ENCODE data around the gene BPIFB6.

BPIFB6 gene

GRCh38 chr20:33015700-33016580, 15.5 kb upstream of the BPIFB6 start:
- DNase-seq (ENCODE audit: low read depth in 2 of 2) = no peak

DNA sequence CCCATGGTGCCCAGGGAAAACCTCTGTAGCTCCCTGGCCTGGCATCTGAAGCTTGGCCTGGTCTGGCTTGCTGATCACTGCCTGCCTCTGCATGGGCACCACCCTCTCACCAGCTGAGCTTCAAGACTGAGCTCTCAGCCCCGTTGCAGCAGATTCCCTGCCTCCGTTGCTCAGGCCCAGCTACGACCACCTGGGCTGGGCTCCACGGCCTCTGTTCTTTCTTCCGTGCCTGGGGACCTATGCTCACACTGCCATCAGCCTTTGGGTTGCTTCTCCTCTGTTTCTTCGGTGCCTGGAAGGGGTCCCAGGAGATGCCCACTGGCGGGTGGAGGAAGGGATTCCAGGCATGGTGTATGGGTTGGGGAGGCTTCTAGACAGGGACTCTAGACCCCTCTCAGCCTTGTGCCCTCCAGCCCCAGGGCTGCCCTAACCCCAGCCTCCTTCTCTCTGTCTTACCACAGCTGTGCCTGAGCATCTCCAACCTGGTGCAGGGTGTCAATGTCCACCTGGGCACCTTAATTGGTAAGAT, 14.8 kb upstream of the BPIFB6 start:
- no peak for DNase-seq (ENCODE audit: low read depth in 2 of 2)

GRCh38 chr20:33017542-33017941, 13.9 kb upstream of the BPIFB6 start:
- no peak for DNase-seq (ENCODE audit: low read depth in 2 of 2)

- no peak for DNase-seq (ENCODE audit: low read depth in 2 of 2)
These were observed 13.1 kb upstream of the BPIFB6 start for GRCh38 chr20:33018169-33018931.

DNA sequence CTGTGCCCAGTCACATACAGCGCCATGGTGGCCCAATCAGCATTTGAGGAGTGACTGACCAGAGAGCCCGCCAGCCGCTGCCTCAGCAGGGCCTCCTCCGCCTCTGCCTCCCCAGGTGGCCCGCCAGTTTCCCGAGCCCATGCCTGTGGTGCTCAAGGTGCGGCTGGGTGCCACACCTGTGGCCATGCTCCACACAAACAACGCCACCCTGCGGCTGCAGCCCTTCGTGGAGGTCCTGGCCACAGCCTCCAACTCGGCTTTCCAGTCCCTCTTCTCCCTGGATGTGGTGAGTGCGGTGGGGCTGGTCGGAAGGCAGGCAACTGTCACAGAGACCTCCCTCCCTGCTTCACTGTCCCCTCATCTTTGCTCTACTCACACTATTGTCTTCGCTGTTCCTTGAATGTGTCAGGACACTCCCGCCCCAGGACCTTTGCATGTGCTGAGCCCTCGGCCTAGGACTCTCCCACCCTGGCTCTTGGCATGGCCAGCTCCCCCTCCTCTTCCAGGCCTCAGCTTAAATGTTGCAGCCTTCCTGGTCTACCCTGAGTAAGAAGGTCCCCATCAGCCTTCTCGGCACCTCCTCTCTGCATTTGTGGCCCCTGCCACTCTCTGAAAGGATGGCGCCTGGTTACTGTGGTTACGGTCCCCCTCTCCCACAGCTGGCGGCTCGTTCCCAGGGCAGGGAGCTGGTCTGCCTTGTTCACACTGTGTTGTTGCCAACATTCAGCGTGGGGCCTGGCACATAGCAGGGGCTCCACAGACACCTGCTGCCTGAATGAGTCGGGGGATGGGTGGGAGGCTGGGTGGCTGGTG, 11.8 kb upstream of the BPIFB6 start:
- DNase-seq (ENCODE audit: low read depth in 2 of 2) = no peak

DNA sequence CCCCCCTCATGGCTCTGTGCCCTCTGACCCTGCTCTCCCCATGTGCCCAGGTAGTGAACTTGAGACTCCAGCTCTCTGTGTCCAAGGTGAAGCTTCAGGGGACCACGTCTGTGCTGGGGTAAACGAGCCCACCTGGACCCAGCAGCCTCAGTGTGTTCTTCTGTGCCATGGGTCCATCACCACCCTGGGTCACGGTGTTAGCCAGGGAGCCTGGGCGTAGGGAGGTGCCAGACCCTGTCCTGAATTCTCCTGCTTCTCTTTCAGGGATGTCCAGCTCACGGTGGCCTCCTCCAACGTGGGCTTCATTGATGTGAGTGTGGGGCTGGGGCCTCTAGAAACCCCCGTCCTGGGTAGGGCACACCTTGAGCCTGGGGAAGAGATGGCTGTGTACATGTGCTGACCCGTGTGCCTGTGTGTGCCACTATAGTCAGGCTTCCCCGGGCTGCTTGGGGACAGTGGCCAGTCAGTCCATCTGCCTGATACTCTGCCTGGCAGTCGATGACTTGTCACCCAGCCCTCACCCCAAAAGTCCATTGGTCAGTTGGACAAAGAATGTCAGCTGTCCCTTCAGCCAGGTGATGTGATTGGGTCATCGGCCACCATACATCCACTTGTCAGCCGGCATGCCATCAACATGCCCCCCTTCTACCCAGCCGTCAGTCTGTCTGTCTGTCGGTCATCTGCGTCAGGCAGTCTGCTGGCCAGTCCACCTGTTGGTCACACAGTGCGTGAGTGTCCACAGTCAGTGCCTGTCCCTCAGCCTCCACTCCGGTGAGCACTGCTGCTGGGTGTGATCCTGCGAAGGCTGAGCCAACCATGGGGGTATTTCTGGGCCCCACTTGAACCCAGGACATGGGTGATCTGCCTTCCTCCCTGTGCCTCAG, 10.9 kb upstream of the BPIFB6 start:
- no peak for DNase-seq (ENCODE audit: low read depth in 2 of 2)

GRCh38 chr20:33021879-33022278, 9.6 kb upstream of the BPIFB6 start:
- no peak for DNase-seq (ENCODE audit: low read depth in 2 of 2)

GRCh38 chr20:33022289-33022688, 9.2 kb upstream of the BPIFB6 start:
- DNase-seq (ENCODE audit: low read depth in 2 of 2) = no peak

DNA sequence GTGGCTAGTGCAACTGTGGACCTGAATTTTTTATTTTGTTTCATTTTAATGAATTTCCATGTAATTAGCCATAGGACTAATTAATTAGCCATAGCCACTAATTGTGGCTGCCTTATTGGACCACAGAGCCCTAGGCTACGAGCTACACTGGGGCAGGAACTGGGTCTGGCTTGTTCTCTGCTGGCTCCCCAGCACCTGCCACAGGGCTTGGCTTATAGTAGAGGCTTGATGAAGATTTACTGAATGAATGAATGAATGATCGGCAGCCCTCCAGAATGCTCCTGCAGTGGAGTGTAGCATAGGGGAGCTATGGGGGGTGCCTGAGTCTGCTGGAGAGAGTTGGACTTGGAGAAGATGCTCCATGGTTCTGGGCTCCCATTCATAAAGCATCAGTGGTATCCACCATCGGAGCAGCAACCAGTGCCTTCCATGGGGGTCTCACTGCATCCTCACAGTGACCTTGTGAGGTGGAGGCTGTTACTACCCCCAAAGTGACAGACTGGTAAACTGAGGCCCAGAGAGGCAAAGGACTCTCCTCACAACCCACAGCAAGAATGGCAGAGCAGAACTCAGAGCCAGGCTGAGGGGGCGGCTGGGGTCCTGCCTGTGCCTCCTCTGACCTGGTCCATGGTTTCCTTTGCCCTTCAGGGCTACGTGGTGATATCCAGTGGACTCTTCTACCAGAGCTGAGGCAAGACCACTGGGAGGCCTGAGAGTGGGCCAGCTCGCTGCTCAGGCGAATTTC, 8.6 kb upstream of the BPIFB6 start:
- no peak for DNase-seq (ENCODE audit: low read depth in 2 of 2)

DNA sequence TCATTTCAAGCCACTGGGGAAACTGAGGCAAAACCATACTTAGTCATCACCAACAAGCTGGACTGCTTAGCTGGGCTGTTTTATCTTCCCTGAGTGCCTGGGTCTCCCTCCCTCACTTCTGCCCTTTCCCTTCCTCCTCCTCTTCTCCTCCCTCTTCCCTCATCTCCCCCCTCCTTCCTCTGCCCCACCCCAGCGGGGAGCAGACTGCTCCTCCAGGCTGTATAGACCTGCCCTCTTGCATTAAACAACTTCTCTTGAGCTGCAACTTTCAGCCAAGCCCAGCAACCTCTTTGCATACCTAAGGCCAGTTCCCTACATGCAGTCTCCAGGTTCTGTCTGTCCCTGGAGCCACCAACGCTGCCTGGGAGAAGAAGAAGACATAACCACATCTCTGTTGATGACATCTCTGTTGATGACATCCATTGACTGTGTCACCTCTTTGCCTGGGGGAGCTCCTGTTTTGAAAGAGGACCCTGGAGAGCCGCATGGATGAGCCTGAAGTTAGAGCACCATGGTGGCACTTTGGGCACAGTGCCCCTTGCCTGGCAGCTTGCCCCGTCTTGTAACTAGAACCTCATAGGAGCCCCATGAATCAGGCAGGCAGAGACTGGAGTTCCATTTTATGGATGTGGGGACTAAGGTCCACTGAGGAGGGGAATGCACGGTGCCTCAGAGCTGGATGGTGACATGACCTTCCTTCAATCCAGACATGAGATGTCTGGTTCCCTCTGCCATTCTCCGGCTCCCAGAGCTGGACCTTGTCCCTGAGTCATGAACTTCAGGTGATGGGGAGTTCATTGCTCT, 7.8 kb upstream of the BPIFB6 start:
- DNase-seq (ENCODE audit: low read depth in 2 of 2) = no peak

- no peak for DNase-seq (ENCODE audit: low read depth in 2 of 2)
These were observed 7.2 kb upstream of the BPIFB6 start for GRCh38 chr20:33024243-33024560.

DNA sequence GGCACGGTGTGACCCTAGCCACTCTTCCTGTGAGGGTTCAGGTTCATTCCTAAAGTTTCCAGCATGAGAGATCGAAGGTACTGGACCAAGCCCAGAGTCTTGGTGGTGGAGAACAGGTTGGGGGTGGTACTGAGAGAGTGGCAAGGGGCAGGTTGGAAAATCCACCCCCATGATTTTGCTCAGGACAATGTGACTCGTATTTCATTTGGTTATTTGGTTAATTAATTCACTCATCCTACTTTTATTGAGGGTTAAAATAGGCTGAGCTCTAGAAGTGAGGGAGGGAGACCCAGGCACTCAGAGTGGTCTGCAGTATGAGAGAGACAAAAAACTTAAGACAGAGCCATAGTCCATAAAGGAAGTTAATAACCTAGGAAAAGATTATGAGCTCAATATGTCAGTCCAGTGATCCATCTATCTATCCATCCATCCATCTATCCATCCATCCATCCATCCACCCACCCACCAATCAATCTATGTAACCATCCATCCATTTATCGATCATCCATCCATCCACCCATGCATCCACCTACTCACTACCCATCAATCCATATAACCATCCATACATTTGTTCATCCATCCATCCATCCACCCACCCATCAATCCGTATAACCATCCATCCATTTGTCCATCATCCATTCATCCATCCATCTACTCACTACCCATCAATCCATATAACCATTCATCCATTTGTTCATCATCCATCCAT, 6.7 kb upstream of the BPIFB6 start:
- no peak for DNase-seq (ENCODE audit: low read depth in 2 of 2)

- DNase-seq (ENCODE audit: low read depth in 2 of 2) = no peak
These were observed 6.1 kb upstream of the BPIFB6 start for GRCh38 chr20:33025318-33025876.

- DNase-seq (ENCODE audit: low read depth in 2 of 2) = no peak
These were observed 5.2 kb upstream of the BPIFB6 start for GRCh38 chr20:33026072-33026778.

- DNase-seq (ENCODE audit: low read depth in 2 of 2) = no peak
These were observed 4.4 kb upstream of the BPIFB6 start for GRCh38 chr20:33026779-33027759.
